ENCODE data around the gene PTPRD. TPM values are rescaled to one million over a fixed set of nuclear protein-coding genes. Genes with fewer than 3 reads are reported as not detected.

The PTPRD gene
- total RNA-seq, 3 donors from 2014 or later, result 2.9 to 5.4 (median 3.6) TPM

GRCh38 chr9:8621416-8621815 is 1991.4 kb downstream of the PTPRD start:
- DNase-seq (ENCODE audit: low spot score in 2 of 2), result no peak
- intact Hi-C loops (cut with DNase I; ENCODE audit: low total_unique reads), result no loop called here
- TF ChIP-seq POLR2A (IDR thresholded peaks at IDR 0.05), result no peak
- no peak for TF ChIP-seq CTCF (IDR thresholded peaks at IDR 0.05)
- no peak for TF ChIP-seq POLR2AphosphoS5 (IDR thresholded peaks at IDR 0.05)
- Histone ChIP-seq H3K36me3 (no peaks in the 10 kb centered on the region), H3K27me3 (no peaks in the 10 kb centered on the region), H3K4me1 (no peaks in the 10 kb centered on the region), H3K27ac (no peak overlapping the region), H3K9me3 (no peaks in the 10 kb centered on the region), H3K4me3 (no peak overlapping the region)

- H3K27ac ChIP-seq, result no peak overlapping the region
- H3K4me3 ChIP-seq, result no peak overlapping the region
- no peaks in the 10 kb centered on the region for H3K9me3 ChIP-seq
- H3K36me3 ChIP-seq, result no peaks in the 10 kb centered on the region
- H3K4me1 ChIP-seq, result no peaks in the 10 kb centered on the region
- no peaks in the 10 kb centered on the region for H3K27me3 ChIP-seq
- TF ChIP-seq POLR2AphosphoS5 (IDR thresholded peaks at IDR 0.05), result no peak
- TF ChIP-seq POLR2A (IDR thresholded peaks at IDR 0.05), result no peak
- no peak for TF ChIP-seq CTCF (IDR thresholded peaks at IDR 0.05)
- DNase-seq (ENCODE audit: low spot score in 2 of 2), result no peak
- intact Hi-C loops (cut with DNase I; ENCODE audit: low total_unique reads), result no loop called here
These were observed 1996.4 kb downstream of the PTPRD start for GRCh38 chr9:8616414-8616813.

- Histone ChIP-seq H3K4me1 (no peaks in the 10 kb centered on the region), H3K27me3 (no peaks in the 10 kb centered on the region), H3K9me3 (no peaks in the 10 kb centered on the region), H3K27ac (no peak overlapping the region), H3K4me3 (no peak overlapping the region), H3K36me3 (no peaks in the 10 kb centered on the region)
- intact Hi-C loops (cut with DNase I; ENCODE audit: low total_unique reads), result no loop called here
- TF ChIP-seq POLR2AphosphoS5 (IDR thresholded peaks at IDR 0.05) (no peak), CTCF (IDR thresholded peaks at IDR 0.05) (no peak), POLR2A (IDR thresholded peaks at IDR 0.05) (no peak)
- no peak for DNase-seq (ENCODE audit: low spot score in 2 of 2)
These were observed 1997.8 kb downstream of the PTPRD start for GRCh38 chr9:8614926-8615440.

GRCh38 chr9:8613346-8613825 is 1999.4 kb downstream of the PTPRD start:
- no peaks in the 10 kb centered on the region for H3K4me1 ChIP-seq
- H3K4me3 ChIP-seq, result no peak overlapping the region
- TF ChIP-seq POLR2AphosphoS5 (IDR thresholded peaks at IDR 0.05) (no peak), CTCF (IDR thresholded peaks at IDR 0.05) (no peak), POLR2A (IDR thresholded peaks at IDR 0.05) (no peak)
- no peaks in the 10 kb centered on the region for H3K27me3 ChIP-seq
- no peak for DNase-seq (ENCODE audit: low spot score in 2 of 2)
- intact Hi-C loops (cut with DNase I; ENCODE audit: low total_unique reads), result no loop called here
- no peak overlapping the region for H3K27ac ChIP-seq
- H3K36me3 ChIP-seq, result no peaks in the 10 kb centered on the region
- no peaks in the 10 kb centered on the region for H3K9me3 ChIP-seq

GRCh38 chr9:8611153-8611552 is 2001.6 kb downstream of the PTPRD start:
- Histone ChIP-seq H3K4me3 (no peak overlapping the region), H3K9me3 (no peaks in the 10 kb centered on the region), H3K27ac (no peak overlapping the region), H3K27me3 (no peaks in the 10 kb centered on the region), H3K4me1 (no peaks in the 10 kb centered on the region), H3K36me3 (no peaks in the 10 kb centered on the region)
- intact Hi-C loops (cut with DNase I; ENCODE audit: low total_unique reads), result loop anchor here (2.0 kb wide), 1 partner anchor 52 kb away; no protein-coding TSS in a partner anchor
- TF ChIP-seq POLR2AphosphoS5 (IDR thresholded peaks at IDR 0.05), result no peak
- no peak for TF ChIP-seq POLR2A (IDR thresholded peaks at IDR 0.05)
- no peak for DNase-seq (ENCODE audit: low spot score in 2 of 2)
